ENCODE measurements around the gene TUBA4B. TPM values are rescaled to one million over a fixed set of nuclear protein-coding genes. Genes with fewer than 3 reads are reported as not detected.

TUBA4B gene
- total RNA-seq, 4 donors from 2014 or later, result not detected

DNA sequence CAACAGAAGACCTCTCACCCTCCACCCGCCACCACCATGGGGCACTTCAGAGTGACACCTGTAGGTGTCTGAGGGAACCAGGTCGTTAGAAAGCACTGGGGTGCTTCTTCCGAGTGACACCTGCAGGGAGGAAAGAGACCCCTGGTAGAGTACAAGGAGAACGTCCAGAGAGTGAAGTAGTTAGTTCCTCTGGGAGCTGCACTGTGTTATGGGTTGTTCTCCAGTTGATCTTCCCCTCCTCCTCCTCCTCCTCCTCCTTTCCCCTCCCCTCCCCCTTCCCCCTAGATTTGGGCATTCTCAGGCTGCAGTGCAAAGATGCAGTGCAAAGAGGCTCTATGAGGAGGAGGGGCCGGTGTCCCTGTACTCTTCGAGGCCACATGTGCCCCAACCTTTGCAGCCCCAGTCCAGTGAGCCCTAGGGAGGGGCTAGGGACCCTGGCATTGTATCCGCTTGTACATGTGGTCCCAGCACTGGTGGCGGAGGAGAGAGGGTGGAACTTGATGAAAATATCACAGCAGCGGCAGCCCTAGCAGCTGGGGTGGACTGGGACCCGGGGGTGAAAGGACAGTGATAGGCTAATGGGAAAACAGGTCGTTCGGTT lies 27.0 kb downstream of the TUBA4B start:
- peaks cover 0 to 30% (median 9%) of the 10 kb centered on the region in 4 donors for H3K4me1 ChIP-seq
- no peak for DNase-seq

DNA sequence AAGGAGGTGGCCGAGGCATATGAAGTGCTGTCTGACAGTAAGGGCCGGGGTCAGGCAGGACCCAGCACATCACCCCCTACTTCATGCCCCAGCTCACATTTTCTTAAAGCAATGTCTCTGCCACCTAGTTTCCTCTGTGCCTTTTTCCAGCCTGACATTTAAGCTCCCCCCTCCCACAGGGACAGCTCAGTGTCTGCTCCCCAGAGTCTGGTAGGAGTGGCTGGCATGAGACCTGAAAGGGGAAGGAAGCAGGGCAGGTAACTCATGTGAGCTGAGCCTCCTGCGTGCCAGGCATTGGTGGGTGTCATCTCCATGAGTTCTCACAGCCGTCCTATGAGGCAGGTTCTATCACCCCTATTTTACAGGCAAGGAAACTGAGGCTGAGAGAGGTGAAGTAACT lies 27.6 kb downstream of the TUBA4B start:
- H3K4me3 ChIP-seq, result no peak overlapping the region
- H3K27ac ChIP-seq, result peak overlapping the region in 1 of 4 donors; percentile 99
- peaks cover 0 to 30% (median 9%) of the 10 kb centered on the region in 4 donors for H3K4me1 ChIP-seq

More for the DNA sequence above, 27.0 kb downstream of the TUBA4B start:
- Histone ChIP-seq H3K27me3 (no peaks in the 10 kb centered on the region), H3K4me3 (peak overlapping the region; percentile 71 to 77 (median 74)), H3K9me3 (no peaks in the 10 kb centered on the region), H3K27ac (peak overlapping the region; percentile 93 to 99 (median 97)), H3K36me3 (peaks cover 0 to 41% (median 0%) of the 10 kb centered on the region in 3 donors)
- TF ChIP-seq, protein P1, sequence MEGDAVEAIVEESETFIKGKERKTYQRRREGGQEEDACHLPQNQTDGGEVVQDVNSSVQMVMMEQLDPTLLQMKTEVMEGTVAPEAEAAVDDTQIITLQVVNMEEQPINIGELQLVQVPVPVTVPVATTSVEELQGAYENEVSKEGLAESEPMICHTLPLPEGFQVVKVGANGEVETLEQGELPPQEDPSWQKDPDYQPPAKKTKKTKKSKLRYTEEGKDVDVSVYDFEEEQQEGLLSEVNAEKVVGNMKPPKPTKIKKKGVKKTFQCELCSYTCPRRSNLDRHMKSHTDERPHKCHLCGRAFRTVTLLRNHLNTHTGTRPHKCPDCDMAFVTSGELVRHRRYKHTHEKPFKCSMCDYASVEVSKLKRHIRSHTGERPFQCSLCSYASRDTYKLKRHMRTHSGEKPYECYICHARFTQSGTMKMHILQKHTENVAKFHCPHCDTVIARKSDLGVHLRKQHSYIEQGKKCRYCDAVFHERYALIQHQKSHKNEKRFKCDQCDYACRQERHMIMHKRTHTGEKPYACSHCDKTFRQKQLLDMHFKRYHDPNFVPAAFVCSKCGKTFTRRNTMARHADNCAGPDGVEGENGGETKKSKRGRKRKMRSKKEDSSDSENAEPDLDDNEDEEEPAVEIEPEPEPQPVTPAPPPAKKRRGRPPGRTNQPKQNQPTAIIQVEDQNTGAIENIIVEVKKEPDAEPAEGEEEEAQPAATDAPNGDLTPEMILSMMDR (IDR thresholded peaks at IDR 0.05), result peak in 5 of 6 experiments; percentile 13 to 45 (median 24)
- TF ChIP-seq POLR2A (IDR thresholded peaks at IDR 0.05), result no peak

DNA sequence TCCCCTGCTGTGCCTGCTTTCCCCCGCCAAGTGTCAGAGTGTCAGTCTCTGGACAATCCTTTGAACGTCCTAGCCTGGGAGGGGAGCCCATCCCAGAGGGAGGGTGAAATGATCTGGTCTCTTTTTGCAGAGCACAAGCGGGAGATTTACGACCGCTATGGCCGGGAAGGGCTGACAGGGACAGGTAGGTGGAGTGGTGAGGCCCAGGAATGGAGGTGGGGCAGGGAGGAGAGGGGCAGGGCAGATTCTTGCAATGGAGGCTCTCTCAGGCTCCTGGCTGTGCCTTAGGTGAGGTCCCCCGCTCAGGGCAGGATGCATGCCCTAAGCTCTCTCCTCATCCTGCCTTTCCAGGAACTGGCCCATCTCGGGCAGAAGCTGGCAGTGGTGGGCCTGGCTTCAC lies 28.5 kb downstream of the TUBA4B start:
- TF ChIP-seq POLR2A (IDR thresholded peaks at IDR 0.05), result no peak
- TF ChIP-seq, protein P1 (IDR thresholded peaks at IDR 0.05), result no peak
- H3K4me1 ChIP-seq, result peaks cover 0 to 30% (median 9%) of the 10 kb centered on the region in 4 donors
- H3K27me3 ChIP-seq, result no peaks in the 10 kb centered on the region
- no peak overlapping the region for H3K4me3 ChIP-seq
- H3K27ac ChIP-seq, result no peak overlapping the region
- no peaks in the 10 kb centered on the region for H3K9me3 ChIP-seq
- DNase-seq, result no peak
- peaks cover 0 to 57% (median 0%) of the 10 kb centered on the region in 3 donors for H3K36me3 ChIP-seq

More for the DNA sequence above, 27.6 kb downstream of the TUBA4B start:
- TF ChIP-seq POLR2A (IDR thresholded peaks at IDR 0.05), result no peak
- TF ChIP-seq, protein P1 (IDR thresholded peaks at IDR 0.05), result no peak
- no peak for DNase-seq
- Histone ChIP-seq H3K36me3 (peaks cover 0 to 48% (median 0%) of the 10 kb centered on the region in 3 donors), H3K9me3 (no peaks in the 10 kb centered on the region), H3K27me3 (no peaks in the 10 kb centered on the region)

DNA sequence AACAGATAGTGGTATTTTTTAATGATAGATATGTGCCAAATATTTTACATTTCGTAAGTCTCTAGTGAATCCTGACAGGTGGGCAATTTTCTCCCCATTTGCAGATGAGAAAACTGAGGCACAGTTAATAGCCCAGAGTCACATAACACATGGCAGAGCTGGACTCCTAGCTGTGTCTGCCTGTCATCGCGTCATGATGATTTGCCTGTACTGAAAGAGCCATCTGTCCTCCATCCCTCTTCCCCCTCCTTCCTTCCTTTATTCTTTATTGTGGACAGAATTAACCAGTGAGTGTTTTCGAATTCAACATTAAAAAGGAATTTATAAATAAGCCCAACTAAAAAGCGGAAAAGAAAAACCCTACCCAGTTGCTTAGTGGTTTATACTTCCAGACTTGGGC lies 29.3 kb downstream of the TUBA4B start:
- TF ChIP-seq, protein P1 (IDR thresholded peaks at IDR 0.05), result no peak
- TF ChIP-seq POLR2A (IDR thresholded peaks at IDR 0.05), result no peak
- no peak for DNase-seq
- Histone ChIP-seq H3K9me3 (no peaks in the 10 kb centered on the region), H3K36me3 (peaks cover 0 to 60% (median 0%) of the 10 kb centered on the region in 3 donors), H3K27ac (no peak overlapping the region), H3K27me3 (no peaks in the 10 kb centered on the region), H3K4me1 (peaks cover 0 to 28% (median 9%) of the 10 kb centered on the region in 4 donors), H3K4me3 (no peak overlapping the region)

DNA sequence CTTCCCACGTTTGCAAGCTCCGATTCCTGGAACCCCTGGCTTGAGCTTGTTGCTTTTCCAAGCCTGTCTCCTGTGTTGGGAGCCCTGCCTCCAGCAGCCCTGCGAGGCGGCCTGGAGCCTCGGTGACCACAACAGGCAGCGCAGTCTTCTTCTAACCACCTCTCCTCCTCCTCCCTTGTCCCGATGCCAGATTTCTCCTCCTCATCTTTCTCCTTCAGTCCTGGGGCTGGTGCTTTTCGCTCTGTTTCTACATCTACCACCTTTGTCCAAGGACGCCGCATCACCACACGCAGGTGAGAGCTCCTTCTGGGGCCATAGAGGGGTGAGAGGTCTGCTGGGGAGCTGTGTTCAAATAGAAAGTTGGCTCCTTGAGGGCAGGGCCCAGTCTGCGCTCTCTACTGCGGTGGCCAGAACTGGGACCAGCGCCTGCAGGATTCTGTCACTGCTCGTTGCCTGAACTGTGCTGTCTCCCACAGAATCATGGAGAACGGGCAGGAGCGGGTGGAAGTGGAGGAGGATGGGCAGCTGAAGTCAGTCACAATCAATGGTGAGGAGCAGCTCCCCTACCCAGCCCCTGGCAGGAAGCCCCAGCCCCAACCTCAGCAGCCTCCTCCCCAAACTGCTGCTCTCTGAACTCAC lies 30.0 kb downstream of the TUBA4B start:
- DNase-seq, result no peak
- Histone ChIP-seq H3K27ac (no peak overlapping the region), H3K4me3 (no peak overlapping the region), H3K9me3 (no peaks in the 10 kb centered on the region), H3K36me3 (peaks cover 0 to 60% (median 0%) of the 10 kb centered on the region in 3 donors), H3K4me1 (peaks cover 0 to 21% (median 9%) of the 10 kb centered on the region in 4 donors), H3K27me3 (no peaks in the 10 kb centered on the region)
- TF ChIP-seq, protein P1 (IDR thresholded peaks at IDR 0.05), result no peak
- TF ChIP-seq POLR2A (IDR thresholded peaks at IDR 0.05), result no peak
